Osteocyte (in vitro differentiated cells): Measurements from ENCODE around the gene SSBP4. TPM values are rescaled to one million over a fixed set of nuclear protein-coding genes. Genes with fewer than 3 reads are reported as not detected.

ENCODE experiments used
- DNase-seq: peaks from one replicate; pipeline ENCODE4 v3.0.0; 2021; ENCODE audit warnings: mixed read lengths; ENCODE audit not compliant: unreplicated experiment; ENCODE audit errors: extremely low spot score
- H3K27ac Mint-ChIP-seq: one replicate; pipeline ENCODE4 v1.8.0; 2021; ENCODE audit warnings: mild to moderate bottlenecking, mixed read lengths; ENCODE audit not compliant: unreplicated experiment
- H3K27me3 Mint-ChIP-seq: one replicate; pipeline ENCODE4 v1.8.0; 2021; ENCODE audit warnings: mixed read lengths; ENCODE audit not compliant: unreplicated experiment
- H3K36me3 Mint-ChIP-seq: one replicate; pipeline ENCODE4 v1.8.0; 2021; ENCODE audit warnings: mixed read lengths; ENCODE audit not compliant: unreplicated experiment
- H3K4me1 Mint-ChIP-seq: one replicate; pipeline ENCODE4 v1.8.0; 2021; ENCODE audit warnings: mixed read lengths; ENCODE audit not compliant: unreplicated experiment
- H3K4me3 Mint-ChIP-seq: one replicate; pipeline ENCODE4 v1.8.0; 2021; ENCODE audit warnings: mild to moderate bottlenecking, moderate library complexity, mixed read lengths; ENCODE audit not compliant: unreplicated experiment
- H3K9me3 Mint-ChIP-seq: one replicate; pipeline ENCODE4 v1.8.0; 2021; ENCODE audit warnings: mixed read lengths; ENCODE audit not compliant: unreplicated experiment
- CTCF ChIP-seq: fragments of 200-600 bp; sonication (generic); IDR thresholded peaks from 2 replicates; pipeline ENCODE4 v1.5.0; 2021; ENCODE audit warnings: antibody characterized with exemption, mild to moderate bottlenecking, moderate library complexity
- total RNA-seq: library from RNA; stranded (reverse); gene quantifications from 2 replicates; pipeline ENCODE4 v1.2.1, GENCODE V29; 2021

Gene SSBP4
- total RNA-seq, 1 donor from 2014 or later = 82.9 TPM

- no peak for DNase-seq
- no peaks in the 10 kb centered on the region for H3K9me3 Mint-ChIP-seq
- H3K27me3 Mint-ChIP-seq = no peaks in the 10 kb centered on the region
- H3K4me3 Mint-ChIP-seq = no peak overlapping the region
- H3K4me1 Mint-ChIP-seq = peaks cover 55% of the 10 kb centered on the region
- no peak for TF ChIP-seq CTCF
- H3K36me3 Mint-ChIP-seq = peaks cover 13% of the 10 kb centered on the region
- peak overlapping the region; percentile 91 for H3K27ac Mint-ChIP-seq
Observed at GRCh38 chr19:18460900-18461299, 41.7 kb downstream of the SSBP4 start.

- Mint-ChIP-seq H3K36me3 (peaks cover 7% of the 10 kb centered on the region), H3K27ac (peak overlapping the region; percentile 23), H3K27me3 (no peaks in the 10 kb centered on the region)
Observed at GRCh38 chr19:18461471-18461870, 42.3 kb downstream of the SSBP4 start.

GRCh38 chr19:18464646-18465045 lies 45.4 kb downstream of the SSBP4 start:
- H3K4me3 Mint-ChIP-seq = no peak overlapping the region
- DNase-seq = no peak
- H3K9me3 Mint-ChIP-seq = no peaks in the 10 kb centered on the region
- no peak for TF ChIP-seq CTCF
- no peaks in the 10 kb centered on the region for H3K27me3 Mint-ChIP-seq
- H3K4me1 Mint-ChIP-seq = peaks cover 59% of the 10 kb centered on the region
- peak overlapping the region; percentile 87 for H3K27ac Mint-ChIP-seq
- H3K36me3 Mint-ChIP-seq = peaks cover 7% of the 10 kb centered on the region

More at GRCh38 chr19:18461471-18461870, 42.3 kb downstream of the SSBP4 start:
- H3K4me1 Mint-ChIP-seq = peaks cover 52% of the 10 kb centered on the region
- no peak overlapping the region for H3K4me3 Mint-ChIP-seq
- DNase-seq = no peak
- TF ChIP-seq CTCF = no peak
- H3K9me3 Mint-ChIP-seq = no peaks in the 10 kb centered on the region

GRCh38 chr19:18465214-18465963 lies 46.2 kb downstream of the SSBP4 start:
- DNase-seq = no peak

More at GRCh38 chr19:18465214-18465963, 46.2 kb downstream of the SSBP4 start:
- Mint-ChIP-seq H3K27ac (peak overlapping the region; percentile 87), H3K36me3 (peaks cover 7% of the 10 kb centered on the region), H3K4me3 (no peak overlapping the region), H3K27me3 (no peaks in the 10 kb centered on the region), H3K9me3 (no peaks in the 10 kb centered on the region), H3K4me1 (peaks cover 52% of the 10 kb centered on the region)
- TF ChIP-seq CTCF = no peak
